Astrocyte of the cerebellum (primary cell): Measurements from ENCODE around the gene PLB1.
"Not testable (repeated sequence)": the region's sequence is repeated elsewhere in the genome, so short reads cannot be mapped to it uniquely, and the experiment has no call there.

Source experiments
- DNase-seq: peaks from one replicate; pipeline ENCODE4 v3.0.0-alpha.2; 2011; ENCODE audit warnings: low read depth
- H3K4me3 ChIP-seq: 2 replicates; pipeline ENCODE4 v1.5.1; 2011; ENCODE audit warnings: mild to moderate bottlenecking, low read depth, low read length, moderate library complexity
- in situ Hi-C: cut with HindIII; loops from 2 replicates; pipeline ENCODE4 v1.10.0; 2017; ENCODE audit warnings: low sequenced_read_pairs
- TF ChIP-seq, protein P1 (sequence below): IDR thresholded peaks from 2 replicates; pipeline ENCODE4 v1.5.1; 2012; ENCODE audit warnings: low read length, low read depth, moderate library complexity, mild to moderate bottlenecking; ENCODE audit errors: missing control alignments

Gene PLB1

DNA sequence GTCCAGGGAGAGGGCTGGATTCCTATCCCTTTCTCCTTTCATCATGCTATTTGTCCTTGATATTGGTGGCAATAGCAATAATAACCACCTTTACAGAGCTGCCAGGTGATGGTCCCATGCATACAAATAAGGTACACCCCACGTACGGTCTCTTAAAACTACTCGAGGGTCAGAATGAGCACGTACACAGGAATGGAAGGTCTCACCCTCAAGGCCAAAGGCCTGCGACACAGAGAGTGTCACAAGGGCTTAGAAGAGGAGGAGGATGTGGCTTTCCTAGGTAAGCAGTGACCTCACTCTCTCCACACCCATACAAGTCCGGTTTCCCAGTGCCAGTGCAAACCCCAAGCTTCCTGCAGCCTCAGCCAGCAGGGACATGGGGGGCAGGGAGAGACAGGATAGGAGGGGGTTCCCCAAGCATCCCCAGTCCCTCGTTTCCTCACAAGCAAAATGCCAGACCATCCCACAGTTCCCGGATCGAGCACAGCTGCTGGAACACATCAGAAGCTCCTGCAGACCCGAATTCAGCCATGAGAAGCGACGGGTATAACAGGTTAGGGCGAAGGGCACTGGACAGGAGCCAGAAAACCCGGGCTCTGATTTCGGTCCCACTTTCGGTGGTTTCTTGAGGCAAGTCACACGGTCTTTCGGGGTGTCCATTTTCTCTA lies 49.2 kb downstream of the PLB1 start:
- DNase-seq, result no peak
- TF ChIP-seq, protein P1, sequence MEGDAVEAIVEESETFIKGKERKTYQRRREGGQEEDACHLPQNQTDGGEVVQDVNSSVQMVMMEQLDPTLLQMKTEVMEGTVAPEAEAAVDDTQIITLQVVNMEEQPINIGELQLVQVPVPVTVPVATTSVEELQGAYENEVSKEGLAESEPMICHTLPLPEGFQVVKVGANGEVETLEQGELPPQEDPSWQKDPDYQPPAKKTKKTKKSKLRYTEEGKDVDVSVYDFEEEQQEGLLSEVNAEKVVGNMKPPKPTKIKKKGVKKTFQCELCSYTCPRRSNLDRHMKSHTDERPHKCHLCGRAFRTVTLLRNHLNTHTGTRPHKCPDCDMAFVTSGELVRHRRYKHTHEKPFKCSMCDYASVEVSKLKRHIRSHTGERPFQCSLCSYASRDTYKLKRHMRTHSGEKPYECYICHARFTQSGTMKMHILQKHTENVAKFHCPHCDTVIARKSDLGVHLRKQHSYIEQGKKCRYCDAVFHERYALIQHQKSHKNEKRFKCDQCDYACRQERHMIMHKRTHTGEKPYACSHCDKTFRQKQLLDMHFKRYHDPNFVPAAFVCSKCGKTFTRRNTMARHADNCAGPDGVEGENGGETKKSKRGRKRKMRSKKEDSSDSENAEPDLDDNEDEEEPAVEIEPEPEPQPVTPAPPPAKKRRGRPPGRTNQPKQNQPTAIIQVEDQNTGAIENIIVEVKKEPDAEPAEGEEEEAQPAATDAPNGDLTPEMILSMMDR, result no peak
- in situ Hi-C loops, result no loop called here

GRCh38 chr2:28545590-28546200 lies 49.8 kb downstream of the PLB1 start:
- TF ChIP-seq, protein P1, result no peak
- DNase-seq, result no peak
- no peak overlapping the region for H3K4me3 ChIP-seq
- in situ Hi-C loops, result no loop called here

More for the DNA sequence above, 49.2 kb downstream of the PLB1 start:
- H3K4me3 ChIP-seq, result no peak overlapping the region

DNA sequence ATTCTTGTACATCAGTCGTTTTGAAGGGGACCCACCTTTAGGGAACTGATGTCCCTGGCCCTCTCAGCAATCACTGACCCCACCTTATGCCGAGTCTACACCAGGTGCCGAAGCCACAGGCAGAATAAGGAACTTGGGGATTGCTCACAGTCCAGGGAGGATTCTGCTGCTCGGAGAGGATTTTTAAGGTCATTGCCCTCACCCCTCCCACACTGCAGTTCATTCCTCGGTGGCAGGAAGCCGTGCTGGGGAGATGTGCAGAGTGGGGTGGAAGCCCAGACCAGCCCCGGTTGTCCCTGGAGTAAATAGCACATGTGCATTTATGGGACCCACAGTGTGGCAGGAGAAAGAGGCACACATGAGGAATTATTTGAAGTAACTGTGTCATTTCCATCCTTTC lies 50.4 kb downstream of the PLB1 start:
- no peak for DNase-seq
- TF ChIP-seq, protein P1, result no peak
- in situ Hi-C loops, result no loop called here
- H3K4me3 ChIP-seq, result no peak overlapping the region

DNA sequence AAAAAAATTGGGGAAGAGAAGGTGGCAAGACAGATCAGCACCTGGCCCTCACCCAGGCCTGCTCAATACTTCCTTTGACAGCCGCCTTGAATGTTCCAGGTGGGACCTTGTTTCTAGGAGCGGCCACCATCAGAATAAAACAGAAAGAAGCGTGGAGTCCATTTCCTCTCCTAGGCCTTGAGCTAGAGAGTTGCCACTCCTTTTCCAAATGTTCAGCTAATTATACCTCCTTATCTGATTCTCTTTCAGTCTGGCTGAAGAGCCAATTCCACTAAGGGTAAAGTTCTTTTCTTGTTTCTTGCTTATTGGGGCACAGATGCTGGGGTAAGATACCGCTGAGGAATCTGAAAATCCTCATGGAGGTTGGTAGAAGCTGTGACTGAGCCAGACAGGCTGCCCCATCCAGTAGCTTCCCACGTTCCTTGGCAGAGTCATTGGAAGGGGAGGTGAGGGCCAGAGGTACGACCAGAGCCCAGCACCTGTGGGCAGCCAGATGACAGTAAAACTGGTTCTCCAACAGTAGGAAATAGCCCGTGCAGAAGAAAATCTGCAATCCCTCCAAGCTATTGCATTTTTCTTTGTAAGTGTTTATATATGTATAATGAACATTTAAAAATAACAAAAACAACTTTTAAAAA lies 51.5 kb downstream of the PLB1 start:
- H3K4me3 ChIP-seq, result no peak overlapping the region
- in situ Hi-C loops, result no loop called here
- TF ChIP-seq, protein P1, result no peak
- no peak for DNase-seq

DNA sequence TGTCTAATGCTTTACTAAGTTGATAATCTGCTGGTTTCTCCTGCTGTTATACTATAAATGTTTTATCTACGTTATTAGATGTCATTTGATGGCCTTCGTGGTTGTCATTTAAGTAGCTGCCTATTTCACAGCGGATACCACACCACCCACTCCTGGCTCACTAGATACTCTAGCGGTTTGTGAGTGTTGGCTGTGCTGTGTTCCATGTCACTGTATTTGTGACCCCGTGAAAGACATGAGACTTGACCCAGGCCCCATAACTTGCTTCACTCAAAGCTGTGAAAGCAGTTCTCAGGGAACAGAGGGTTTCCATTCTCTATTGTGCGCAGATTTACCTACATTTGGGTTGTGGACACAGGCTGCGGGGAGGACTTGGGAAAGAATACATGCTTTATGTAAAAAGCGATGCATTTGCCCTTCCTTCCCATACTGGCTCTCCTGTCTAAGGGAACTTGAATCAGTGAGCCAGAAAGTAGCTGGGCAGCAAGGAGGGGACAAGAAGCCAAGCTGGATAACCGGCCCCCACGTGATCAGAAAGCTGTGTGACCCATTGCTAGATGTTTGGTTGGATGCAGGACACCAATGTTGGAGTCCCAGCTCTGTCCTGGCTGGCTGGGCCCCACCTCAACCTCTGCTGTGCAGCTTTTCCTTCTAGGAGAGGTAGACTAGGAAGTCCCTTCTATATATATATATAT lies 52.2 kb downstream of the PLB1 start:
- no peak overlapping the region for H3K4me3 ChIP-seq
- in situ Hi-C loops, result no loop called here
- no peak for DNase-seq
- TF ChIP-seq, protein P1, result no peak

DNA sequence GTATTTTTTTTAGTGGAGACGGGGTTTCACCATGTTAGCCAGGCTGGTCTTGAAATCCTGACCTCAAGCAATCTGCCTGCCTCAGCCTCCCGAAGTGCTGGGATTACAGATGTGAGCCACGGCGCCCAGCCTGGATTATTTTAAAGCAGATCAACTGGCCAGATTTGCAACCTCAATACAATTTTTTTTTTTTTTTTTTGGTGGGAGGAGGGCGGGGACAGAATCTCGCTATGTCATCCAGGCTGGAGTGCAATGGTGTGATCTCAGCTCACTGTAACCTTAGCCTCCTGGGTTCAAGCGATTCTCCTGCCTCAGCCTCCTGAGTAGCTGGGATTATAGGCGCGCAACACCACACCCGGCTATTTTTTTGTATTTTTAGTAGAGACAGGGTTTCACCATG lies 54.5 kb downstream of the PLB1 start:
- H3K4me3 ChIP-seq, in situ Hi-C loops, DNase-seq: not testable (repeated sequence)
